Measurements from ENCODE around the gene MCCC1. TPM values are rescaled to one million over a fixed set of nuclear protein-coding genes. Genes with fewer than 3 reads are reported as not detected.

MCCC1 gene
- total RNA-seq, 4 donors from 2014 or later: 24.8 to 58.7 (median 34.7) TPM

- no peaks in the 10 kb centered on the region for H3K36me3 ChIP-seq
- no peaks in the 10 kb centered on the region for H3K27me3 ChIP-seq
- no peak for TF ChIP-seq EP300 (IDR thresholded peaks at IDR 0.05)
- no peak for TF ChIP-seq CTCF (IDR thresholded peaks at IDR 0.05)
- no peak for TF ChIP-seq POLR2AphosphoS5 (IDR thresholded peaks at IDR 0.05)
- no peak for TF ChIP-seq POLR2A (IDR thresholded peaks at IDR 0.05)
- WGBS: 92% methylated on average over 7 of the region's 7 CpGs
- no peak for DNase-seq (ENCODE audit: low spot score in 2 of 2)
- no peaks in the 10 kb centered on the region for H3K4me1 ChIP-seq
- H3K27ac ChIP-seq: no peak overlapping the region
- no peak overlapping the region for H3K4me3 ChIP-seq
- H3K9me3 ChIP-seq: no peaks in the 10 kb centered on the region
These were observed 129.4 kb downstream of the MCCC1 start for GRCh38 chr3:182969853-182970252.

GRCh38 chr3:182969277-182969676 lies 130.0 kb downstream of the MCCC1 start:
- Histone ChIP-seq H3K4me3 (no peak overlapping the region), H3K36me3 (no peaks in the 10 kb centered on the region), H3K27me3 (no peaks in the 10 kb centered on the region), H3K4me1 (no peaks in the 10 kb centered on the region), H3K9me3 (no peaks in the 10 kb centered on the region), H3K27ac (no peak overlapping the region)
- TF ChIP-seq POLR2AphosphoS5 (IDR thresholded peaks at IDR 0.05) (no peak), POLR2A (IDR thresholded peaks at IDR 0.05) (no peak), CTCF (IDR thresholded peaks at IDR 0.05) (no peak), EP300 (IDR thresholded peaks at IDR 0.05) (no peak)
- DNase-seq (ENCODE audit: low spot score in 2 of 2): no peak

- TF ChIP-seq CTCF (IDR thresholded peaks at IDR 0.05): no peak
- TF ChIP-seq POLR2A (IDR thresholded peaks at IDR 0.05): no peak
- TF ChIP-seq POLR2AphosphoS5 (IDR thresholded peaks at IDR 0.05): no peak
- TF ChIP-seq EP300 (IDR thresholded peaks at IDR 0.05): no peak
- Histone ChIP-seq H3K4me1 (no peaks in the 10 kb centered on the region), H3K4me3 (no peak overlapping the region), H3K27ac (no peak overlapping the region), H3K9me3 (no peaks in the 10 kb centered on the region), H3K36me3 (peaks cover 4% of the 10 kb centered on the region), H3K27me3 (no peaks in the 10 kb centered on the region)
- WGBS: 80% methylated on average over 6 of the region's 6 CpGs
- DNase-seq (ENCODE audit: low spot score in 2 of 2): no peak
These were observed 131.8 kb downstream of the MCCC1 start for GRCh38 chr3:182967218-182968204.

- Histone ChIP-seq H3K4me3 (no peak overlapping the region), H3K27me3 (no peaks in the 10 kb centered on the region), H3K4me1 (no peaks in the 10 kb centered on the region), H3K27ac (no peak overlapping the region), H3K36me3 (peaks cover 9% of the 10 kb centered on the region), H3K9me3 (no peaks in the 10 kb centered on the region)
- TF ChIP-seq POLR2A (IDR thresholded peaks at IDR 0.05) (no peak), POLR2AphosphoS5 (IDR thresholded peaks at IDR 0.05) (no peak), EP300 (IDR thresholded peaks at IDR 0.05) (no peak), CTCF (IDR thresholded peaks at IDR 0.05) (no peak)
- no peak for DNase-seq (ENCODE audit: low spot score in 2 of 2)
- 79% methylated on average over 9 of the region's 9 CpGs for WGBS
These were observed 133.4 kb downstream of the MCCC1 start for GRCh38 chr3:182965861-182966366.

Other genes starting within 250 kb of the MCCC1 start
- 10 to 100 TPM; 17.5 to 29.7 (median 23.0) TPM for gene DCUN1D1, start 119.0 kb downstream of the MCCC1 start, total RNA-seq
- gene LAMP3, start 63.2 kb upstream of the MCCC1 start, total RNA-seq: 1 to 10 TPM in 3 of 4 donors, under 1 TPM in 1; 0.64 to 5.6 (median 1.7) TPM
- gene B3GNT5, start 153.8 kb upstream of the MCCC1 start, total RNA-seq: 10 to 100 TPM; 14.6 to 30.8 (median 27.5) TPM

All from suprapubic skin (tissue), 4 donors.